Suppressor macrophage treated with lipopolysaccharide for 4 hours (primary cell): Measurements from ENCODE around the gene DBNDD2.
A peak's percentile ranks its signal among the peaks of the same experiment; 100 is the strongest.

Source experiments
- DNase-seq: peaks from one replicate; pipeline ENCODE4 v3.0.0-alpha.2; 2020

Gene DBNDD2, protein sequence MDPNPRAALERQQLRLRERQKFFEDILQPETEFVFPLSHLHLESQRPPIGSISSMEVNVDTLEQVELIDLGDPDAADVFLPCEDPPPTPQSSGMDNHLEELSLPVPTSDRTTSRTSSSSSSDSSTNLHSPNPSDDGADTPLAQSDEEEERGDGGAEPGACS

GRCh38 chr20:45407783-45408645 is at the start of gene DBNDD2:
Gene DBNDD2 (plus strand): TSS chr20:45408289. CDS start chr20:45408468, 179 bp downstream.
- no peak for DNase-seq

- DNase-seq, result no peak
These were observed 49.1 kb upstream of the DBNDD2 start for GRCh38 chr20:45359069-45359405.

DNA sequence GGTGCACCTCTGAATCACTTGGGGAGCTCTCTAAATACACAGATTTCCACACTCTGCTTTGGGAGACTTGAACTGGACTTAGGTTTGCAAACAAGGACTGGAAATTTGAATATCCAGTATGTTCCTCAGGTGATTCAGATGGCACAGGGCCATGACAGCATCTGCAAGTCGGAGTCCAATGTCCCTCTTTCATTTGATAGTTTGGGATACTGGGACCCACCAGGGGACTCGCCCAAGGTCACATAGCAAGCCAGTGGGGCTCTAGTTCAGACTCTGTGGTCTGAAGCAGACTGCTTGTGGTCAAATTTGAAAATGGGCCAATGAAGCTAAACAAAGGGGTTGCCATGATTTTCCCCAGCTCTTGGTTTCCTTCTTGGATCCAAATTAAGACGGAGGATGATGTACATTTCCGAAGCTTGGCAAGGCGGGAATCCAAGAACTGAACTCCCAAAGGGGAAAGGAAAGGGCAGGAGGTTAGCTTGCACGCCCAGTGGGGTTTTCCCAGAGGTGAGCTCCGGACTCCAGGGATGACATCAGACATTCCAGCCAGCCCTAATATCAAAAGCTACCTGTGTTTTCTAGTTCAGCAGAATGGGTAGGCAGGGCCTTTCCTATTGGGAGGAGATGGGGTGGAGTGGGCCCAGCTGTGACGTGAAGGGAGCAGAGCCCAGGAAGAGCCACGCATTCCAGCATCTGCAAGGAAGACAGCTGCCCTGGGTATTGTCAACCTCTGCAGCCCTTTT is 48.5 kb upstream of the DBNDD2 start:
- DNase-seq, result no peak

- peak; percentile 67 for DNase-seq
These were observed 46.3 kb upstream of the DBNDD2 start for GRCh38 chr20:45361793-45362192.

DNA sequence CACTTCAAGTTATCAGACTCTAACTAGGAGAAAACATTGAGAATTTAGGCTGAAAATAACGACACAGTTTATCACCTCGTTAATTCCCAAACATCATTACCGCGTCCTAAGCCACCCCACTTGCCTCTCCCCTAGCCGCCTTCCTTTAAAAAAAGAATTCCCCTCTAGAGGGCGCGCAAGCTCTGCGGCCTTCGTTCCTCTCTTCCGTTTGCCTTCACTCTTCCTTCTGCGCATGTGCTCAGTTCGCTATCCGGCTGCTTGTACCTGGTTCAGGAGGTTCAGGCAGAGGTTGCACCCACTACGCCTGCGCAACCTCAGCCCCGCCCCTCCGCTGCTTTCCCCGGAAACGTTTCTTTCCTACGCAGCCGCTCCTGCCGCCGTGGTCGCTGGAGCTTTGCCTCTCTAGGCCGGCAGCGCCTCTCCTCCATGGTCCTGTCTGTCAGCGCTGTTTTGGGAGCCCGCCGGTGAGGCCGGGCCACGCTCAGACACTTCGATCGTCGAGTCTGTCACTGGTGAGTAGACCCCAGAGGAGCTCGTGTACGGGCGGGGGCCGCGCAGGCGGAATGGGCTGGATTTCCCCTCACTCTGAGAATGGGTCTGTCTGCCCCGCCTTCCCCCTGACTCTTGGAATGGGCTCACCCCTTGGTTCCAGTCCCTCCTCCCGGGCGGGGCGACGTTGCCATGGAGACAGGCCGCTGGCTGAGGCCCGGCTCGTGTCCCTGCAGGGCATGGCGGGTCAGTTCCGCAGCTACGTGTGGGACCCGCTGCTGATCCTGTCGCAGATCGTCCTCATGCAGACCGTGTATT is 45.1 kb upstream of the DBNDD2 start, which contains the start of gene SYS1:
SYS1 (plus strand) TSS at position 353 of the 807 bp plus-strand sequence; CDS start at position 729, 376 bp downstream.
- peak; percentile 99 for DNase-seq

DNA sequence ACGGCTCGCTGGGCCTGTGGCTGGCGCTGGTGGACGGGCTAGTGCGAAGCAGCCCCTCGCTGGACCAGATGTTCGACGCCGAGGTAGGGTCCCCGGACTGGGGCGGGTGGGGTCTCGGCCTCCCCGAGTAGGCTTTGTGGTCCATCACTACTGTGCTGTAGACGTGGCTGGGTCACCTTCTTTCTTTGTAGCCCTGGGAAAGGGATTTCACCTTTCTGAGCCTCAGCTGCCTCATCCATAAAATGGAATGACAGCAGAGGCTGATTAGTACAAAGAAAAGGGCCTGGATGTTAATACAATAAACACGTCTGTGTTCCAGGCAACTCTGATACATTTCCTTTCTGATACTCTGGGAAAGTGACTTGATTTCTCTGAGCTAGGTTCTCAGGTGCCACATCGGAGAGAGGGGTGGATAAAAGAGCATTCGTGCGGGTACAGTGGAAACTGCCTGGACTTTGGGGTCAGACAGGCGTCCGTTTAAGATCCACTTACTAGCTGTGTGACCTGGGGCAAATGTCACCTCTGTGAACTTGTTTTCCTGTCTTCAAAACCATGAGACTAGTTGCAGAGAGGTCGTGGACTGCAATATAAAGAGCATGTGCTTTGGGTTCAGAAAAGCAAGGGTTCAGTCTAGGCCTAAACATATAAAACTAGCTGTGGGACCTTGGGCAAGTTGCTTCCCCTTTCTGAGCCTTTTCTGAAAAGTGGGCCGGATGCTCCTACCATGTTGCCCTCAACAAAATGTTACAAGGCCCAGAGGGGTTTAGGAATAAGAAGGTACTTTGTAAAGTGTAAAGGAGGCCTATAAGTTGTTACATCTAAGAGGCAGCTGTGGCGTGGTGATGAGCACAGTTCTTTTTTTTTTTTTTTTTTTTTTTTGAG is 44.2 kb upstream of the DBNDD2 start:
- DNase-seq, result no peak

GRCh38 chr20:45365444-45365970 is 42.6 kb upstream of the DBNDD2 start:
- no peak for DNase-seq

DNA sequence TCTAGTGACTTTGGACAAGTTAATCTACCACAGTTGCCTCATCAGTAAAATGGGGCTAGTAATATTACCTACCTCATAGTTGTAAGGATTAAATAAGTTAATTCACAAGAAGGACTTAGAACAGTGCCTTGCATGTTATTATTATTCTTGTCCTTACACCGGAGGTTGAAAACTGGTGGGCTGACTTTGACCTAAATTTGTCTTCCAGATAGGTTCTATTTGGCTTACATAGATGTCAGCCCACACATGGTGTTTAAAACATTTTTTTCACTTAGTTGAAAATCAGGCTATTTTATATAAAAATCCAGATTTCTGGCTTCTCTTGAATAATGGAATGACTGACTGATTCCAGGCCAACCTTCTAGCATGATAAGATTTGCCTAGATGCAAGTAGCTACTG is 41.9 kb upstream of the DBNDD2 start:
- DNase-seq, result no peak

- DNase-seq, result no peak
These were observed 41.5 kb upstream of the DBNDD2 start for GRCh38 chr20:45366631-45367030.

DNA sequence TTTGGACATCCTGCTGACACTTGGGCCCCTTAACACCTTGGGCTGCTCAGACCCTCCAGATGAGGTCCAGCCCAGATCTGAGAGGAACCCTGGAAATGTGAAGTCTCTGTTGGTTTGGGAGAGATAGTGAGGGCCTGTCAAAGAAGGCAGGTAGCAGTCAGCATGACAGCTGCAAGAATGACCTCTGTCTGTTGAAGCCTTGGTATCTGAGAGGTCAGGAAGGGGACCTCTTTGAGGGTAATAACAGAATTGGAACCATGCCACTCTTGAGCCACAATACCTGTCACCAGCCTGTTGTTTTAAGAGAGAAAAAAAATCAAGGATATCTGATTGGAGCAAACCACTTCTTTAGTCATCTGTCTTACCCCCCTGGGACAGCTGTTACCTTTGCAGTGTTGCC is 41.0 kb upstream of the DBNDD2 start:
- no peak for DNase-seq

- DNase-seq, result peak; percentile 81
These were observed 39.7 kb upstream of the DBNDD2 start for GRCh38 chr20:45368221-45368980.

DNA sequence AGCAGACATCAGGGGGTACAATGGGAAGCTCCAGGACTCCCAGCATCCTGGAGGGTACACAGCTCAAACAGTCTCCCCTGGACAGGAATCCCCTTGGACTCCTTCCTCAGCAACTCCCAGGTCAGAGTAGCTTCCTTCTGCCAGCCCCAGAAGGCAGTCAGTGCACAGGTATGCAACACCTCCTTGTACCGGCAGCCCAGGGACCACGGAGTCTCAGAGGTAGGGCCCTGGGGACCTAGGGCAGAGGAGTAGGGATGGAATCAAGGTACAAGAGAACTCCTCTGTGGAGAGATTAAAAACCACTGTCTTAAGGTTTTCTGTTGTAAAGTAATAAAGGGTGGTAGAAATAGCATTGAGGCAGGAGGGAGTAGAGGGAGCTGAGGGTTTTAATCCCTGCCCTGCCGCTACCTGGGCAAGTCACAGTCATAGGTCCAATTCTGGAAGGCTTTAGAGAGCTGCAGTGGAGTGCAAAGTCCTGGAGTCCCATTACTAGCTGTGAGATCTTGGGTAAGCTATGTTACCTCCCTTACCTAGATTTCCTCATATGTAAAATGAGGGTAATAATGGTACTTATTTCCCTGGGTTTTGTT is 37.4 kb upstream of the DBNDD2 start:
- no peak for DNase-seq

DNA sequence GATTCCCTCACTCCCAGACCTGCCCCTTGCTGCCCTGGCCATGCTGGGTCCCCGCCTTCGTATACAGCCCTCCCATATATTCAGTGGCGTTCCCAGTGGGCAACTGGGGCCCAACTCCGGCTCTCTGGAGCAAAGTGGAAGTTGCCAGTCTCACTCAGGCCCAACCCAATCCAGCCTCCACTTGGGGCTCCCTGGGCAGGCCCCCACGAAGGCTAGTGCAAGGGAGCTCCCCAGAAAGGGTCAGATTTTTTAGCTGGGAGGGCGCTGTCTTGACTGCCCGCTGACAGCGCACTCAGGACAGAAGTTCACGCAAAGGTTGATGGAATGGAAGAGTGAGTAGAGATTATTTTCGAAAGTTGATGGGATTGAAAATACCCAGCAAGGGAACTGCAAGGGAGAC is 35.8 kb upstream of the DBNDD2 start:
- no peak for DNase-seq

- no peak for DNase-seq
These were observed 35.3 kb upstream of the DBNDD2 start for GRCh38 chr20:45372646-45373352.

DNA sequence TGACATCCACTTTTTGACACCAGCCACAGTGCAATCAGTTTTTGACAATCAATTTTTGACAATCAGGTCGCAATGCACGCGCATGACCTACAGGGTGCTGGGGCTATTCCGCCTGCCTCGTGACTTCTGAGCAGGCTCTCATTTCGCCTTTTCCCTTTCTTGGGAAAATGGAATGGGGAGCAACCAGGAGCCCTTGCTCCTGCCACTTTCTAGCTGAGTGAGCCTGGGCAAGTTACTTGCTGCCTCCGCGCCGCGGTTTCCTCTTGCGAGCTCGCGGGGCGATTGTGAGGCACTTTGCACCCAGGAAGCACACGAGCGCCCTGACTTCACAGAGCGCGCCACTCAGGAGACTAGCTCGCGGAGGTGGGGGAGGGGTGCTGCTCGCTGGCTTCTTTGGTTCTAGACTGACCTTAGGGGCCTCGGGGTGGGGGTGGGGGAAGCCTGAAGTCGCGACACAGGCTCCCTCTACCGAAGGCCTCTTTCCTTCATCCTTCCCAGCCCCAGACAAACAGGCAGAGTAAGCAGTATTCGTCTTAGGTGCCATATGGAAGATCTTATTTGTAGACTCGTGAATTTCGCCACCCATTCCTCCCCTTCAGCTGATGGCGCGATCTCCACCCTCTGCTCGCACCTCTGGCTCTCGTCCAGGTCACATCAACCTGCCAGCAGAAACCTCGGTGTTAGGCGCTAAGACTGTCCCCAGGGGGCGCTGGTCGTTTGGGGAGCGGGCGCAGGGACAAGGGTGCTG is 34.6 kb upstream of the DBNDD2 start:
- peak; percentile 85 for DNase-seq

DNA sequence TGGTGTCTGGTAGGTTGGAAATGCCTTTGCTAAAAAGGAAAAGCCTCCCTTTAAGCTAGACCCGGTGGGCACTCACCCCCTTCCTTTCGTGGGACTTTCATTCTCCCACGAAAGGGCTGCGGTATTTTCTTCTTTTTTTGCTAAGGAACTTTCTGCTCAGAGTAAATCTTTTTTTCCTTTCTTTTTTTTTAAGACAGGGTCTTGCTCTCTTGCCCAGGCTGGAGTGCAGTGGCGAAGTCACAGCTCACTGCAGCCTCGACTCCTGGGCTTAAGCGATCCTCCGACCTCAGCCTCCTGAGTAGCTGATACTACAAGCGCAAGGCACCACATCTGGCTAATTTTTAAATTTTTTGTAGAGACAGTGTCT is 34.0 kb upstream of the DBNDD2 start:
- DNase-seq, result no peak

DNA sequence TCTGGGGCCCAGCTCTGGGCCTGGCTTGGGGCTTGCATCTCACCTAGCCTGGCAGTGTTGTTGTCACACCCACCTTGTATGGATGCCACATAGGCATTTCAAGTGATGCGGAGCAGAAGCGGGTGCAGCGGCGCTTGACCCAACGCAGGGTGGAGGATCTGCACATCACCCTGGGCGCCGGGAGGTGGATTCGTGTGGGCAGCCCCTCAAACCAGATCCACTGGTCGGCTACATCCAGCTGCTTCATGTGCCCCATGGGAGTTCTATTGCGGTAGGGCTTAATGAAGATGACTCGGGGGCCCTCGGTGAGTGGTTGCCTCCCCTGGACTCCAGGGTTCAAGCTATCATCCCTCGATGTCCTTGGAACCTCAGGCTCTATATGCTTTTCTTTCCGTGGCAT is 33.1 kb upstream of the DBNDD2 start:
- no peak for DNase-seq

- DNase-seq, result no peak
These were observed 30.8 kb upstream of the DBNDD2 start for GRCh38 chr20:45377269-45377668.

DNA sequence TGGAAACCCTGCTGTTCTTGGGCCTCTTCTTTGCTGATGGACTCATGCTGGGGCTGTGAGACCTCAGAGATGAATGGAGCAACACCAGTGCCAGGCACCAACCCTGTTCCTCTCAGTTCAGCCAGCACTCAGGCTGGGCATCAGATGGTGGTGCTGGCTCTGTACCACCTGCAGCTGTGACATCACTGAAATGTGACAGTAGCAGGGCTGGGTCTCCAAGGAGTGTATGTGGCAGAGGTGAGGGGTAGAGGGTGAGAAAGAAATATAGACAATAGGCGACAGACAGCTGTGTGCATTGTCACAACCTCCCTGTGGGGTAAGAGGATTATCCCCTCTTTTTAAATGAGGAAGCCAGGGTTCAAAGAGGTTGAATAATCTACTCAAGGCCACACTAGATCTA is 29.9 kb upstream of the DBNDD2 start, which contains the start of gene TP53TG5:
TP53TG5 (minus strand) TSS at position 135 of the 400 bp plus-strand sequence; CDS start at position 46, 89 bp downstream.
- no peak for DNase-seq
